HG03460 (cell line): ENCODE measurements around the gene IGFBP5.

ENCODE experiments used
- ATAC-seq: cut with Tn5 transposase; IDR thresholded peaks from one replicate; pipeline ENCODE4 v1.9.1; 2021; ENCODE audit not compliant: unreplicated experiment

IGFBP5 gene

DNA sequence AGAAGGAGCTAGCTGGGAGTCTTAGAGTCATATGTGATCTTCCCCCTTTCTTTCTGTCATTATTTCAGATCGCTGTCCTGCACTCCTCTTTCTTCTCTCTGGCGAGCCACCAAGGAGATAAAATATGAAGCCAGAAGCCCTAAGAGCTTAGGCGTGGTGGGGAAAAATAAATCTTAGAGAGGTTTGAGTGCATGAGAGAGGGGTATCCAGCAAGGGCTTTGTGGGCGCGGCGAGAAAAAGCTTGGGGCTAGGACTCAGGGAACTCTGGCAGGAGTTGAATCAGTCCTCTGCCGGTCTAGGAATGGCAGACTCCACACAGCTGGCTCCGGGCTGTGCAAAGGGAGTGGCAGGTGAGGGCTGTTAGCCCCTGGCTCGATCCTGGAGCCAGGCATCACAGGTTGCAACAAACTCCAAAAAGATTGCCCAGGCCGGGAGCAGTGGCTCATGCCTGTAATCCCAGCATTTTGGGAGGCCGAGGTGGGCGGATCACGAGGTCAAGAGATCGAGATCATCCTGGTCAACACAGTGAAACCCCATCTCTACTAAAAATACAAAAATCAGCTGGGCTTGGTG lies 20.1 kb upstream of the IGFBP5 start:
- ATAC-seq = no peak

DNA sequence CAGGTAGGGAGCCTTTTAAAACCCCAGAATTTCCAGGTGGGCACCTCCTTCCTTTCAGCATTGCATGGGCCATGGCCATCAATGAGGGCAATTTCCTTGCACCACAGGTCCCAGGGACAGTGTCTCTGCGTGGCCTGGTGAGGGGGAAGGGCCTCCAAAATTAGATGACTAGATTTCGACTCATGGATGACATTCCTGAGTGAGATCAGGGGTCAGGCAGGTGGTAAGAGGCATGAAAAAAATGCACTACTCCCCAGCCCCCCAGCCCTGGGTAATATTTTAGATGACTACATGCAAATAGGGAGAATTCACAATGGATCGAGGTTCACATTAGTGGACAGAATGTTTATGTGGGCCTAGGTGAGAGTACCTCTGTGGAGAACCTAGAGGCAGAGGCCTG lies 19.0 kb upstream of the IGFBP5 start:
- ATAC-seq = no peak

DNA sequence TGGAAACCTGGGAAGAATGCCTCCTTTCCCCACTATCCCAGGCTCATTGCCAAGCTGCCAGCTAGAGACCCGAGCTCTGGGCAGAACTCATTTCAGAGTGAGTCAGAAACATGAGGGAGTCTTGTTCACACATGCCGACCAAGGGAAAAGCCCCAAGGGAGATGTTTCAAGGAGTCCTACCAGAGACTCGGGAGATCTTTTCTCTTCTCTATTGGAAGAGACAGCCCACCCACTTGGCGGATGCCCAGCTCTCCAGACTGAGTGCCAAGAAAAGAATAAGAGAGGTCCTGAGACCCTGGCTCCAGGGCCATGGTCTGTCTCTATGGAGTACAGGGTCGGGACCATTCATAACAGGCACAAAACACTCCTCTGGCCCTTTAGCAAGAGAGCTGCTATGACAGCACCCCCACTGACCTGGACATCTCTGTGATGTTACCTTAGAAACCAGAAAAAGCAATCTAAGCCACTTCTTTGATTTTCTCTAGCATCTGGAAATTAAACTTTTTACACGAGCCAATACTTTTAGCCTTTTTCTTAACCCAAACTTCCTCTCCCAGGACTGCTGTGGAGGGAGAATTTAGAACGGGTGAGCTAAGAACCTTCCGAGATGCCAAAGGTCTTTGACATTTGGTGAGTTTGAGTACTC lies 18.5 kb upstream of the IGFBP5 start:
- no peak for ATAC-seq

DNA sequence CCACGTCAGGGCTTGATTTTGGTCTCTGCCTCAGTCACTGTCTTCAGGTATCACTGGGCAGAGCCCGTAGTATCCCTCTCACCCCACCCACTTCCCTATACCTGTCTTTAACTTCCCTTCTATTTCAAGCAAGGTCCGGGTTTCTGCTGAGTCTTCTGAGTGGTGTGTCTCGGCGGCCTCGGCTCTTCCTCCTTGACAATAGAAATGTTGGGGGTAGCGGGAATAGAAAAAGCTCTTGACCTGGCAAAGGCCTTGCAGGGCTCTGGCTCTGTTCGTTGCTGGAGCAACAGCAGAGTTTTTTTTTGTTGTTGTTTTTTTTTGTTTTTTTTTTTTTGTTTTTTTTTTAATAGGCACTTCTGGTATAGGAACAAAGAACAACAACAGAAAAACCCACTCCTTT lies 16.0 kb upstream of the IGFBP5 start:
- ATAC-seq = no peak

DNA sequence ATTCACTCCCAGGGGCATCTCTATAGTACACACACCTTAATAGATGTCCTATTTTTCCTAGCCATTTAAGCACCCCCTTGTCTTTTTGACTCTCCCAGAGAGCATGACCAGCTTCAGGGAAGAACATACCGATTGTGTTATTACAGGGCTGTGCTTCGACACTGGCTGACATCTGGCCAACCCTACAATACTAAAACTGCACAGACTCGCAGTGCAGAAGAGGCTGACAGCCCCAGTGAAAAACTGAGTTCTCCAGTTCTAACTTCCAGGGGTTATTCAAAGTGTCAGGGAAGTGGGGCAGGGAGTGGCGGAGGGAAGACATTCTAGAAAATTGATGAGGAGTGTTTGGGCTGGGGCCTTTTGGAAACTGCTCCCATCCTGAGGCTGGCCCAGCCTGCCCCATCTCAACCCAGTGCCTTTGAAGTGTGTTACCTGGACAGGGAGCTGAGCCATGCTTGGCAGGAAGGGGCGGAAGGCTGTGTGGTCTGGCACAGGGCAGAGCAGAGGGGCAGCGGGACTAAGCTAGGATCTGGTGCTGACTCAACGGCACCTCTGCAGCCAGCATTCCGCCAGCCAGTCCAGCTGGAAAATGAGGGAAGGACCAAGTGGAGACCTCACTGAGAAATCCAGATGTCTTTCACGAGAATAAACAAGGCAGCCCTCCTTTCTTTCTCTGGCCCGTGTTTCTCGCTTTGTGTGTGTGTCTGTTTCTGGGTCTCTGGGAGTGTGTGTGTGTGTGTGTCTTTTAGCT lies 15.4 kb upstream of the IGFBP5 start:
- no peak for ATAC-seq

DNA sequence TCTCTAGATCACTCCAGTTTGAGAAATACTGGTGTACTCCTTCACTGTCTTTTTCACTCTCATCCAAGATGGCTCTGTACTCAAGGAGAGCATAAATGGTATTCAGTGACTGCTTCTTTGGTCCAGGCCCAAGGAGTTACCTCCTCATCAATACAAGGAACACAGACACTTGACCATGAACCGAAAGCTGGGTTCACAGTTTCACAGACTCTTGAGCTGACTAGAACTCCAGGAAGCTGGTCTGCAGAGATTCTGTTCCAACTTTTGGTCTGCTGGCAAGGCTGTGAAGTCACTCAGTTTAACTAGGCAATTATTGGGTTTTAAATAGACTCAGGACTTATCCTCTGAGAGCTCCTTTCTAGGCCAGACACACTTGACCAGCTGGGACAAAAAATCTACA lies 7.4 kb upstream of the IGFBP5 start:
- no peak for ATAC-seq

DNA sequence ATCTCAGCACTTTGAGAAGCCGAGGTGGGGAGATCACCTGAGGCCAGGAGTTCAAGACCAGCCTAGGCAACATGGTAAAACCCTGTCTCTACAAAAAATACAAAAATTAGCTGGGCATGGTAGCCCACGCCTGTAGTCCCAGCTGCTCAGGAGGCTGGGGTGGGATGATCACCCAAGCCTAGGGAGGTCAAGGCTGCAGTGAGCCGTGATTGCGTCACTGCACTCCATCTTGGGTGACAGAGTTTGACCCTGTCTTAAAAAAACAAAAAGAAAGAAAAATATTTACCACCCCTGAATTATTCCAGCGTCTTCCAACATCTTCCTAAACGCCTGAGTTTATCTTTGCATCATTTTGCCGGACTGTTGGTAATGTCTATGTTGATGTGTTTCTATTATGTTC lies 6.2 kb upstream of the IGFBP5 start:
- ATAC-seq = no peak

DNA sequence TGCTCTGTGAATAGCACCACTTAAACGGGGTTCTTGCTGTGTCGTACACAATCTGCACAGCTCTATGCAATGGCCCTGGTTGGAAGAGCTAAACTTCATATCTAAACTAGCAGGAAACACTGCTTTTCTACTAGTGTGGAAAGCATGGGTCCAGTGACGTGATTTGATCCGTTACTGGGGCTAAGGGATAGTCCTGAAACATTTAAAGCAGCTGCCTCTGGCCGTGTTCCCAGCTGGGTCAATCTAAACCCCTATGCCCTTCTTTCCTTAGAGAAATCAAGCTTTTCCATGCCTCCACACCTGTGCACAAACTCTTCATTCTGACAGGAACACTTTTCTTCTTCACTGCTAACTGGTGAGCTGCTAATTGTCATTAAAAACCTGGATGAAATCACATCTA lies 5.4 kb upstream of the IGFBP5 start:
- ATAC-seq = no peak

DNA sequence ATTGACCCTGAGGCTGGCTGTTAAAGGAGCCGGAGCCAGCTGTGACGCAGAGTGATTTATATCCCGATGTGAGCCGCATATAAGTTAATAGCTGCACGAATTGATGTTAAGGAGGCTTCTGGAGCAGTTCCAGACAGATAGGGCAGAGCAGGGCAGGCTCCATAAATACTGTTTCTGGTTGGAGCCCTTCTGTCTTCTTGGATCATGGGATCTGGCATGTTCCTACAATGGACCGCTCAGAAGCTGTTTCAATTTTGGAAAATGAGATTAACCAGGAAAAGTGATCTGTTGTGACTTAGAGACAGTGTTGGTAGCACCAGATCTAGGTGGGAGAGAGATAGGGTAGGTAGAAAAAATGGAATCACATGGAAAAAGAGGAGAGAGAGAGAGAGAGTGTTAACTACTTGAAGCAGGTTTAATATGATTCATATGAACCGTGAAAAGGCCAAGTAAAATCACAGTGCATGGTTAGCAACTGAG lies 4.8 kb upstream of the IGFBP5 start:
- no peak for ATAC-seq

DNA sequence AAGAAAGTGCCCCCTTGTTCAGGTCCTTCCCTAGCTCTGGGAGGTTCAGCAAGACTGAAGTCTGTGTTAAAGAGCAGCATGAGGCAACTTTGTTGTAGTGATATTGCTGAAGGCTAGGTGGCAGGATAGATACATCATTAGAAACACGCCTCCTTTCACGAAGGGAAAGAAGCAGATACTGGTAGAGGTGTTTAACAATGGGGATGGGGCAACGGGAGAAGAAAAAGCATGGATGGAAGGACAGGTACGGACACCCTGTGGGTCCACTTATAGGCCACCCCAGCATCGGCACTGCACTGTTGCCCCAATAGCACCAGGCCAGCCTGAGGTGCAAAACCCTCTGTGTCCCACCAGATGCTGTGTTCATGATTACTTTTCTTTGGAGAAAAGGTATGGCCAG lies 3.5 kb upstream of the IGFBP5 start:
- ATAC-seq = no peak

DNA sequence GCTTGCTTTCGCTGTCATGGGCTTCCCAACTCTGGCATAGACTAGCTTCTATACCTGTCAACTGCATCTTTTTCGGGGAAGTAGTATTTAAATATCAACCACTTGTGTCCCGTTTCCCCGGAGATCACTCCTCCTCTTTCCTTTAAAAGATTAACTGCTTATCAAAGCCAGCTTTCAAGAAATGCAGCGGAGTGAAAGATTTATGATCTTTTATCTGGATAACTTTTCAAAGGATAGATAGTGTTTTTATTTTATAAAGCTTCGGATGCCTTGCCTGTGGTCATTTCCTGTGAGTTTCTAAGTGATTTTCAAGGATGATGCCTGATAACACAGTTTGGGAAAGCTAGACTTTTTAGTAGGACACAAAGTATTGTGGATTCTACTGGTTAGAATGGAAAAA lies 2.9 kb upstream of the IGFBP5 start:
- ATAC-seq = no peak

DNA sequence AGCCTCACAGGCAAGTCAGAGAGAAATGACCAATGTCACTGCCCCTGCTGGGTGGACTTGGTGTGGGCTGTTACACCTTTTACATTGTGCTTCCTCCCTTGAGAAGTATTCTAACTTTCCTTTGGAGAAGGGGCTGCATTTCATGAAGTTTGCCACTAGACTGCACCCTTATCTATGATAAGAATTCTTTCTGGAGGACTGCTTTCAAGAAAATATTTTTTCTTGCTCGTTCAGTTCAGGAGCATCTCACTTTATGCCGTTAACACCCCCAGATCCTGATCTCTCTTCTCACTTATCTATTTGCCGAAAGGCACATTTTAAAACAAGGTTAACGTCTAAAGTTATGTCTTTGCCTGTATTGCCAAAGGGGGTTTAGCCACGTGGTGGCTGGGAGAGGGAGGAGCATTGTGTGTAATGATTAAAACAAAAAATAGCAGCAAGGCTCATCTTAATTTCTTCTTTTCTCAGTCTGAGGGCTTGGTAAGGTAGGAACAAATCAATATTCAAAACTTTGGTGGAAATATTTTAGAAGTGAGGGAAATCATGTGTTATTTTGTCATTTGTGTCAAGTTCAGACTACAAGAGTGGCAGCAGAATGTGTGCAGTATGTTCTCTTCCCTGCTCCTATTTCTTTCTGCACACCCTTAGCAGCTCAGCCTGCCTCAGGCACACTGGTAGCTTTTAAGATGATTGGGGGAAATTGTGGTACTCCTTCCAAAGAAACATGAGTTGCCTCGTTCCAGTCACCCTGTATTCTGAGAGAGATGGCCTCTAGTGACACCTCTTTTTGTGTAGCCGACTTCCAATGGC lies 1.6 kb upstream of the IGFBP5 start:
- ATAC-seq = no peak

DNA sequence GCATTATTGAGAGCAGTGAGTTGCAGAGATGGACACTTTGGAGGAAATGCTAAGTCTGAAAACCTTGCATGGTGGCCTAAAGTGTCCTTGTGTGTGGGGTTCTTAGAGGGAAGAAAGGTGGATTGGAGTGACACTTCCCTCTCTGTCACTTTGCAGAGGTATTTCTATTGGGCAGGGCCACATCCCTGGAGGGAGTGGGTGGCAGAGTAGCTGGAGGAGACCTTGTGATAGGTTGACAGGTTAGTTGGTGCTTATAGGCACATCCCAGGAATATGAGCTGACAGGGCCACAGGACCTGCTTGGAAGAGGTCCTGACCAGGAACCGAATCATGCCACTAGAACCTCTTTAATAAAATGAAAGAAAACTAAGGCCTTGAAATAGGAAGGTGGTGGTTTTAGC lies 972 bp upstream of the IGFBP5 start:
- no peak for ATAC-seq

DNA sequence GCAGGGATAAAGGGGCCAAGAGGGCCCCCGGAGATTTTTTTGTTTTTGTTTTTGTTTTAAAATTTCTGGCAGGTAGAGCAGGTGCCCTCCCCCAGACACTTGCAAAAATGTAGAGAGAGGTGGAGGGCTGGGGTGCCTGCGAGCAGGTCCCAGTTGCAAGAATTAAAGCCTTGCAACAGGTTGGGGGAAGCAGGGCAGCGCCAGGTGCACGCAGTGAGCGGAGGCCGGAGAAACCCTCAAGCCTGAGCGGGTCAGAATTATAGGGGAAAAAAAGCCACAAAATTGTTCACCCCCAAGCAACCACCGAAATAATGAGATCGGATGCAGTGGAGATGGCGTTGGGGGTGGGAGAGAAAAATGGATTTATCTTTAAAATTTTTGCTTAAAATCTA lies 527 bp downstream of the IGFBP5 start:
- no peak for ATAC-seq

DNA sequence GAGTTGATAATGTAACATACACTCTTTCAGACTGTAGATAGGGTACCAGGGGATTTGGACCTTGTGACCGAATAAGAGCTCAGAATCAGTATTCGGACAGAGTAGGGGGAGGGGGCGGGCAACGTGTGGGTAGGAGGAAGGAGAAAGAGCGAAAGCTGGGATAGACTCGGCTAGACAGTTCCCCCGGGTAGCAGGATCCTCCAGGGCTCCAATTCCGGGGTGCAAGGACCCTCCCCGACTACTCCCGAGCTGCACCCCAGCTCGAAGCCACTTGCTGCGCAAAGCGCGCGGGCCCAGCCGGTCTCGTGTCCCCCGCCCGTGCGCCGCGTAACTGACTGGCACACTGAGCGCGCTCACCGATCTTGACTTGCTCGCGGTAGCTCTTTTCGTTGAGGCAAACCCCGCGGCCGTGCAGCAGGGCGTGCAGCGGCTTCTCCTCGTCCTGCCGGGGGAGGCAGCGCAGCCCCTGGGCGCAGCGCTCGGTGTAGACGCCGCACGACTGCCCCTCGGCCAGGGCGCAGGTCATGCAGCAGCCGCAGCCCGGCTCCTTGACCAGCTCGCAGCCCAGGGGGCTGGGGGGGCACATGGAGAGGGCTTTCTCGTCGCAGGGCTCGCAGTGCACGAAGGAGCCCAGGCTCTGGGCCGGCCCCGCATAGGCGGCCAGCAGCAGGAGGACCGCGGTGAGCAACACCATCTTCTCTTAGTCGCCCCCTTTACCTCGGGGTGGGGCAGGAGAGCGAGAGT lies 1.1 kb downstream of the IGFBP5 start:
- ATAC-seq = no peak

DNA sequence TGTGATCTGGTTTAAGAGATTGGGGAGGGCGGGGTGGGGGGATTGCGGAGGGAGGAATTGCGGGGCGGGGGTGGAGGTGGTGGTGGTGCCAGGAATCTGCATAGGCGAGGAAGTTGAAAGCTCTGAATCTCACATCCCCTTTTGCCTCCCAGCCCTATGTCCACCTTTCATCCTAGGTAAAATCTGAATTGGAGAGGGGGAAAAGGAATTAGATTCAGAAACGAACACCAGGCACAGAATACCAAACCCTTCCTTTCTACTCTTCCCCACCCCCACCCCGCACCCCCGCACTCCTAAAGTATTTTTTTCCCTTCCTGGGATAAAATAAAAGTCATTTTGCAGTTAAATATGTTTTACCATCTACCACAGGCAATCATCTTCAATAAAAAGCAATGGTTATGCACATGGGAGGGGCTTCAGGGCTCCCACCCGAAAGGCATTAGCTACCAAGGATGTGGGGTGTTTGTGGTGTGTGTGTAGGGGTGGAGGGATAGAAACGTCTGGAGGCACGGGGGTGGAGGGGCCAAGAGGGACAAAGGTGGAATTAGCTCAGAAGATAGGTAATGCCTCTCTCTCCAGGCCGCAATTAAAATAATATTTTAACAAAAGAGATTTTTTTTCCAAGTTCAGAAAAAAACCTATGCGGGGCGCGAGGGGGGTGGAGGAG lies 1.8 kb downstream of the IGFBP5 start:
- no peak for ATAC-seq

DNA sequence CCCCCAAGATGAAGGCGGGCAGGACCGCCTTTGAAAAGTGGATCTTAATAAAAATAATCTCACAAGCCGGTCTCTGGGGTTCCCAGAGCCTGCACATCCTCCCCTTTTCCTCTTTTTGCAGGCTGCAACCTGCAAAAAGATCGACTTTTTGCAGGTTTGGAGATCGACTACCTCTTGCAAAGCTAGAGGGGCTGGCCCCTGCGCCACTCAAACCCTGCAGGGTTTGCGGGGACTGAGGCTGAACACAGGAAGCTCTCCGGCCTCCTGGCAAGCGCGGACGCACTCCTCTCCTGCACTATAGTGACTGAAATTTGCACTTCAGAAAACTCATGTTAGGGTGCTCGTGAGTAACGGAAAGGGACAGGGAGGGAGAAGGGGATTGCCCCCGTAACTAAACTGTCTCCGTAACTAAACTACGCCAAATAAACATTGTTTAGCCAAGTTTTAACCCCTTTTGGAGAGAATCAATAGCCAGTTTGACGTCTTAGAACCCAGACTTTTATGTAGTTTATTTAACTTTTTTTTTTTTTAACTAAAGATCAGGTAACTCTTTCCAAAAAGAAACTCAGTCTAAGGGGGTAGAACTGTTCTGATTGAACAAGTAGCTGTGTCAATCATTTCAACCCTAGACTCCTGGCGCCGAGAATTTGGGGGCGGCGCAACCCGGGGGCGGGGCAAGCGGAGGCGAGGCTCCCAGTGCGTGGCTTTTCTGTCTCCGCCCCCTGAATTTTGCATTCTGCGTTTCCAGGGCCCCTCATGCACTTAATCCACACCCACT lies 2.5 kb downstream of the IGFBP5 start:
- no peak for ATAC-seq

DNA sequence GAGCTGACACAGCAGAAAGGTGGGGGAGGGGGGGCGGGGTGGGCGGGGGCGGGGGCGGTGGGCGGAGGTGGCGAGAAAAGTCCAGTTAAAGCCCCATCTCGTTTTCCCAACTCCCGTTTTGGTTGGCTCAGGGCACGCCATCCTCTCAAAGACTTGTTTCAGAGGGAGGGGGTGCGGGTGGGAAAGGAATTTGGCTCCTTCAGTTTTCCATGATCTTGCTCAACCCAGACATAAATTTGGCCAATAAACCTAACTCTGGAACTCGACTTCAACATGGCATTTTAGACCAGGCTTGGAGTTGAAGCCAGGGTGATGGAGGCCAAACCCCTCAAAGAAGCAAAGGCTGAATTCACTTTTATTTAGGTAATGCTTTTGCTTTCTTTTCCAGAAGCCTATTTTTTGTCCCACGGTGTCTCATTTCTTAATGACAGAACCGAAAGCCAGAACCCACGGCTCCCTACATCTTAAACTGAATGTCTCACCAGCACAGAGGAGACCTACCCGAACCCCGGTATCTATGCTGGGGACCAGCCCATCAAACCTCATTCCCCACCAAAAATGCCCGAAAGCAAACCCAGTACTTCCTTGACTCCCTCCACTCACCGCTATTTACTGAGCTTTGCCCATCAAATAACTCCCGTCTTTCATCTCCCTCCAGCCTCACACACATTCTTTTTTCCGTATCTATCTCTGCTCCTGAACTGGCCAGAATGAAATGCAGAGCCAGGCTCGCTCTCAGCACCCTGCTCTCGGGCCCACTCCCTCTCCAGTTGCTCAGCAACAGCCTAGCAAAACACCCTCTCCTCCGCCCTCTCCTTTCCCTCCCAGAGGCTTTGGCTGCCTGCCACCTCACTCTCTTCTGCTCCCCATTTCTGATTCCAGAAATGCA lies 4.3 kb downstream of the IGFBP5 start:
- ATAC-seq = no peak

DNA sequence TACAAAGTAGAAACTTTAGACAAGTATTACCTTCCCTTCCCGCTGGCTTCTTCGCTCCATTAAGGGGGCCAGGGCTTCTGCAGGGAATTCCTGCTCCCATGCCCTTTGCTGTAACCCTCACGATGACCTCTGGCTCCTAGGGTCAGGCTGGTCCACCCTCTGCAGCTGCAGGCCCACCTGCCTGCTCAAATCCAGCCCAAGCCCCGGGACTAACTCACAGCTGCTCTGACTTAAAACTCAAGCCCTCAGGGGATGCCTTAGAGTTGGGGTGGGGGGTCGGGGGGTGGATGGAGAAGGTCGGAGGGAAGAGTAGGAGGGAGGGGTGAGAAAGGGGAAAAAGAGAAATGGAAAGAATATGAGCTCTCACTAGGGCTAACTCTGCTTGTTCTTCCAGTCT lies 4.9 kb downstream of the IGFBP5 start:
- ATAC-seq = no peak
